HepG2 (cell line): Measurements from ENCODE around the gene TECPR1. TPM values are rescaled to one million over a fixed set of nuclear protein-coding genes. Genes with fewer than 3 reads are reported as not detected.
A peak's percentile ranks its signal among the peaks of the same experiment; 100 is the strongest.

Experiments
- ATAC-seq: fragments of 200-7000 bp; cut with Tn5 transposase; 3 replicates; pipeline ENCODE4 v1.9.1; 2020; ENCODE audit warnings: mild to moderate bottlenecking, moderate library complexity
- BruUV-seq: library from RNA; stranded (reverse); fragments of 400-500 nt; replicated peaks from 2 replicates; lab custom pipeline; 2021; lab: Mats Ljungman, UMichigan
- CTCF ChIA-PET: fragments of 300-600 bp; formaldehyde crosslinking; extraction: SDS; loops from one replicate; lab custom pipeline; 2021; ENCODE audit warnings: low total read pairs, inconsistent platforms, low intra/inter-chr PET ratio; lab: Yijun Ruan, JAX
- POLR2A ChIA-PET: fragments of 350-600 bp; sonication (Branson Sonifier 250); formaldehyde crosslinking; loops from one replicate; lab custom pipeline; 2020; ENCODE audit warnings: antibody characterized with exemption, inconsistent platforms; lab: Yijun Ruan, JAX
- DNase-seq: peaks from one replicate; pipeline ENCODE4 v3.0.0-alpha.2; 2015; ENCODE audit warnings: low spot score
- FAIRE-seq: peaks from 3 replicates; lab custom pipeline; 2011; peaks lifted over from hg19 to GRCh38; lab: Jason Lieb, UNC
- H2AFZ ChIP-seq: one replicate; pipeline ENCODE4 v1.6.1; 2011; ENCODE audit warnings: low read length, inconsistent platforms
- H3K27ac ChIP-seq: fragments of 300-600 bp; 3 replicates; pipeline ENCODE4 v1.8.0; 2011; ENCODE audit warnings: mixed run types, mild to moderate bottlenecking, mixed read lengths, low read length, inconsistent platforms; ENCODE audit not compliant: insufficient read depth; ENCODE audit errors: extremely low read length
- H3K27me3 ChIP-seq, 2 experiments: fragments of 200-600 bp in 1 of 2; 2 replicates in 1 of 2; 3 replicates in 1 of 2; pipeline versions ENCODE4 v1.6.0 to v1.8.0; 2011; ENCODE audit warnings: low read length in 2 of 2, mild to moderate bottlenecking in 2 of 2, moderate library complexity in 2 of 2, inconsistent platforms in 1 of 2; ENCODE audit not compliant: insufficient read depth in 2 of 2, control insufficient read depth in 1 of 2
- H3K36me3 ChIP-seq, 2 experiments: fragments of 200-600 bp in 1 of 2; replicated peaks in 1 of 2; 2 replicates in 1 of 2; 3 replicates in 1 of 2; pipeline versions ENCODE4 v1.5.1 to v1.8.0; 2011; ENCODE audit warnings: low read length in 2 of 2, inconsistent platforms in 1 of 2; ENCODE audit not compliant: insufficient read depth in 2 of 2, control insufficient read depth in 1 of 2
- H3K4me1 ChIP-seq: 2 replicates; pipeline ENCODE4 v1.5.1; 2012; ENCODE audit warnings: low read length, inconsistent platforms; ENCODE audit not compliant: insufficient read depth
- H3K4me2 ChIP-seq: 2 replicates; pipeline ENCODE4 v1.6.0; 2011; ENCODE audit warnings: low read depth, low read length, inconsistent platforms
- H3K4me3 ChIP-seq, 3 experiments: fragments of 200-600 bp in 1 of 3; sonication (generic), shearing (Covaris generic) in 1 of 3; replicated peaks in 1 of 3; 2 replicates each; pipeline ENCODE4 v1.5.1; 2011 to 2016; ENCODE audit warnings: low read length in 3 of 3, inconsistent platforms in 2 of 3, low read depth in 2 of 3, mild to moderate bottlenecking in 2 of 3, control low read depth in 1 of 3, mixed read lengths in 1 of 3; ENCODE audit not compliant: insufficient read depth in 1 of 3
- H3K79me2 ChIP-seq: one replicate; pipeline ENCODE4 v1.6.1; 2011; ENCODE audit warnings: low read length, inconsistent platforms; ENCODE audit not compliant: insufficient read depth
- H3K9ac ChIP-seq: 2 replicates; pipeline ENCODE4 v1.6.0; 2011; ENCODE audit warnings: mild to moderate bottlenecking, low read depth, low read length, inconsistent platforms; ENCODE audit not compliant: insufficient read depth
- H3K9me3 ChIP-seq: 2 replicates; pipeline ENCODE4 v1.5.1; 2012; ENCODE audit warnings: mild to moderate bottlenecking, low read length
- H4K20me1 ChIP-seq: 2 replicates; pipeline ENCODE4 v1.6.0; 2011; ENCODE audit warnings: inconsistent platforms, mild to moderate bottlenecking, low read length, moderate library complexity; ENCODE audit not compliant: insufficient read depth
- ARNT ChIP-seq: fragments of 450-650 bp; IDR thresholded peaks from 2 replicates; pipeline ENCODE4 v1.6.1; 2017
- ATAD3A ChIP-seq: sonication (generic); formaldehyde crosslinking; IDR thresholded peaks from 2 replicates; pipeline ENCODE4 v1.4.0; 2020; ENCODE audit warnings: missing genetic modification reagents
- GABPA ChIP-seq, 2 experiments: IDR thresholded peaks; 2 replicates each; pipeline ENCODE4 v1.6.1; 2011 to 2016; ENCODE audit warnings: low read depth in 2 of 2, low read length in 1 of 2, missing biosample characterization in 1 of 2, missing genetic modification characterization in 1 of 2
- HOXA9 ChIP-seq: sonication (generic); formaldehyde crosslinking; IDR thresholded peaks from 2 replicates; pipeline ENCODE4 v1.8.1; 2022; ENCODE audit warnings: missing genetic modification reagents, mild to moderate bottlenecking, moderate library complexity, borderline replicate concordance
- ISL2 ChIP-seq: sonication (generic); formaldehyde crosslinking; IDR thresholded peaks from 2 replicates; pipeline ENCODE4 v1.5.0; 2020; ENCODE audit warnings: missing genetic modification reagents
- NR3C1 ChIP-seq: sonication (generic); formaldehyde crosslinking; IDR thresholded peaks from 2 replicates; pipeline ENCODE4 v1.4.0; 2020; ENCODE audit warnings: missing genetic modification reagents
- POLR2G ChIP-seq: fragments of 200-400 bp; formaldehyde crosslinking; IDR thresholded peaks from 2 replicates; pipeline ENCODE4 v1.6.1; 2018; ENCODE audit warnings: mild to moderate bottlenecking, low read depth, low read length, moderate library complexity
- SCMH1 ChIP-seq: sonication (generic); formaldehyde crosslinking; IDR thresholded peaks from 2 replicates; pipeline ENCODE4 v1.9.0; 2021; ENCODE audit warnings: missing genetic modification reagents, mild to moderate bottlenecking, borderline replicate concordance
- ZBTB38 ChIP-seq: sonication (generic); formaldehyde crosslinking; IDR thresholded peaks from 2 replicates; pipeline ENCODE4 v1.5.1; 2020; ENCODE audit warnings: mild to moderate bottlenecking, missing genetic modification reagents
- ZFP91 ChIP-seq: sonication (generic); formaldehyde crosslinking; IDR thresholded peaks from 2 replicates; pipeline ENCODE4 v1.9.0; 2022; ENCODE audit warnings: missing genetic modification reagents, mild to moderate bottlenecking, borderline replicate concordance
- ZFX ChIP-seq: sonication (generic); formaldehyde crosslinking; IDR thresholded peaks from 2 replicates; pipeline ENCODE4 v1.4.0; 2020; ENCODE audit warnings: mild to moderate bottlenecking, low read depth, missing genetic modification reagents, moderate library complexity
- ZFYVE20 ChIP-seq: sonication (generic); formaldehyde crosslinking; IDR thresholded peaks from 2 replicates; pipeline ENCODE4 v1.8.0; 2023; ENCODE audit warnings: low read depth, mild to moderate bottlenecking, moderate library complexity, missing genetic modification reagents, borderline replicate concordance
- ZMAT3 ChIP-seq: sonication (generic); formaldehyde crosslinking; conservative IDR thresholded peaks from 2 replicates; pipeline ENCODE4 v1.7.0; 2021; ENCODE audit warnings: missing genetic modification reagents
- ZNF143 ChIP-seq: sonication (generic); formaldehyde crosslinking; IDR thresholded peaks from 2 replicates; pipeline ENCODE4 v1.4.0; 2020; ENCODE audit warnings: missing genetic modification reagents
- ZNF205 ChIP-seq: IDR thresholded peaks from 2 replicates; pipeline ENCODE4 v1.6.1; 2018; ENCODE audit warnings: missing biosample characterization, missing genetic modification reagents
- ZNF274 ChIP-seq: sonication (generic); formaldehyde crosslinking; IDR thresholded peaks from 2 replicates; pipeline ENCODE4 v1.5.1; 2020; ENCODE audit warnings: mild to moderate bottlenecking, missing genetic modification reagents
- ZNF501 ChIP-seq: sonication (generic); formaldehyde crosslinking; IDR thresholded peaks from 2 replicates; pipeline ENCODE4 v1.5.1; 2020; ENCODE audit warnings: mild to moderate bottlenecking, moderate library complexity, missing genetic modification reagents
- ZNF547 ChIP-seq: sonication (generic); formaldehyde crosslinking; IDR thresholded peaks from 2 replicates; pipeline ENCODE4 v1.5.1; 2020; ENCODE audit warnings: mild to moderate bottlenecking, missing genetic modification reagents
- WGBS: methylation state at CpG from one replicate; pipeline ENCODE4 v1.1.6; 2017; ENCODE audit warnings: low lambda C conversion rate; 5-methylcytosine and 5-hydroxymethylcytosine counted together
- in situ Hi-C: cut with HindIII; loops from 2 replicates; pipeline ENCODE4 v1.10.0; 2017; ENCODE audit warnings: low pct_unique_long_range_greater_than_20kb; ENCODE audit not compliant: extremely low pct_ligation_motif_present
- intact Hi-C: fragments of 100-400 bp; cut with micrococcal nuclease; formaldehyde crosslinking; loops from one replicate; pipeline ENCODE4 v1.10.0; 2022; ENCODE audit not compliant: unreplicated experiment
- polyA plus RNA-seq, 8 experiments: library from polyadenylated mRNA; depleted of rRNA in 3 of 8; stranded (reverse) in 7 of 8; unstranded in 1 of 8; fragments of >200 nt; fragmentation: Illumina TruSeq in 4 of 8; extraction: Trizol in 4 of 8; gene quantifications; 2 replicates each; pipeline versions ENCODE4 v1.2.1 to v1.2.3, GENCODE V29; 2011 to 2016; ENCODE audit warnings: low read depth in 4 of 8, missing spikeins in 1 of 8, mixed read lengths in 1 of 8; ENCODE audit not compliant: insufficient read depth in 1 of 8
- total RNA-seq, 5 experiments: library from RNA; depleted of rRNA; stranded (reverse); fragments of >200 nt; fragmentation: Illumina TruSeq; extraction: Trizol; gene quantifications; 2 replicates each; pipeline ENCODE4 v1.2.3, GENCODE V29; 2016; ENCODE audit warnings: low read depth in 1 of 5

The TECPR1 gene
- total and polyA plus RNA-seq, 2 of the 13 experiments (the other 11 are each of a cell fraction or from before 2014, with no cell fraction given): 2.3 to 6.3 TPM

GRCh38 chr7:98213296-98213887 is 38.6 kb downstream of the TECPR1 start:
- no peak for FAIRE-seq
- in situ Hi-C loops: no loop called here
- 94% methylated on average over 8 of the region's 8 CpGs for WGBS

GRCh38 chr7:98212532-98213041 is 39.4 kb downstream of the TECPR1 start:
- no peaks in the 10 kb centered on the region for H3K9me3 ChIP-seq
- DNase-seq (no peak), FAIRE-seq (no peak), ATAC-seq (no peak)
- H3K79me2 ChIP-seq: no peaks in the 10 kb centered on the region
- no peaks in the 10 kb centered on the region for H4K20me1 ChIP-seq
- in situ Hi-C loops: no loop called here
- intact Hi-C loops: no loop called here
- CTCF ChIA-PET: no interaction called here
- POLR2A ChIA-PET: no interaction called here
- no peak overlapping the region for H2AFZ ChIP-seq
- BruUV-seq: no TSS peak
- 98% methylated on average over 11 of the region's 30 CpGs for WGBS
- H3K27ac ChIP-seq: no peak overlapping the region
- no peaks in the 10 kb centered on the region for H3K27me3 ChIP-seq
- no peak overlapping the region for H3K9ac ChIP-seq
- peaks cover 20% of the 10 kb centered on the region for H3K4me1 ChIP-seq
- H3K4me2 ChIP-seq: no peak overlapping the region
- no peaks in the 10 kb centered on the region; a peak in 1 of 5 replicates for H3K36me3 ChIP-seq
- TF ChIP-seq ZNF501 (CRISPR knock-in tag) (no peak), ZFP91 (no peak), HOXA9 (no peak), GABPA (IDR thresholded peaks at IDR 0.05; ENCODE audit: low read depth, low read length) (no peak), GABPA (CRISPR knock-in tag; IDR thresholded peaks at IDR 0.05; ENCODE audit: low read depth) (no peak), ISL2 (CRISPR knock-in tag) (no peak), ZNF143 (CRISPR knock-in tag) (no peak), ATAD3A (CRISPR knock-in tag) (no peak), ZMAT3 (CRISPR knock-in tag) (no peak), NR3C1 (CRISPR knock-in tag) (no peak), ZNF547 (no peak), ZBTB38 (CRISPR knock-in tag) (peak; percentile 66; the same call in 1 of the 2 replicates), ARNT (no peak), ZFX (CRISPR knock-in tag) (0 out of 2 replicates have a peak, but pooled peaks have one; percentile 25), ZFYVE20 (CRISPR knock-in tag) (no peak), SCMH1 (CRISPR knock-in tag) (no peak)
- H3K4me3 ChIP-seq: no peak overlapping the region

More at GRCh38 chr7:98213296-98213887, 38.6 kb downstream of the TECPR1 start:
- Histone ChIP-seq H2AFZ (no peak overlapping the region), H3K27ac (no peak overlapping the region), H3K9me3 (no peaks in the 10 kb centered on the region), H3K4me3 (no peak overlapping the region), H3K36me3 (no peaks in the 10 kb centered on the region; a peak in 1 of 5 replicates), H3K79me2 (no peaks in the 10 kb centered on the region), H3K27me3 (no peaks in the 10 kb centered on the region), H3K4me2 (no peak overlapping the region), H3K4me1 (peaks cover 28% of the 10 kb centered on the region), H4K20me1 (no peaks in the 10 kb centered on the region), H3K9ac (no peak overlapping the region)
- ChIA-PET POLR2A (no interaction called here), CTCF (no interaction called here)
- BruUV-seq: no TSS peak
- ATAC-seq (no peak), DNase-seq (no peak)
- intact Hi-C loops: no loop called here
- TF ChIP-seq ZNF274 (CRISPR knock-in tag) (no peak), ZNF205 (no peak), POLR2G (0 out of 2 replicates have a peak, but pooled peaks have one; percentile 15)
- TF ChIP-seq, all 625 proteins: peak for 1
